Nucleus accumbens (tissue), 56 donors: ENCODE measurements around the gene ASH1L.
"Not testable (repeated sequence)": the region's sequence is repeated elsewhere in the genome, so short reads cannot be mapped to it uniquely, and the experiment has no call there.

Source experiments
- DNase-seq, 56 donors: peaks; one replicate each; lab custom pipeline; 2025; lab: John Stamatoyannopoulos, UW

ASH1L gene

DNA sequence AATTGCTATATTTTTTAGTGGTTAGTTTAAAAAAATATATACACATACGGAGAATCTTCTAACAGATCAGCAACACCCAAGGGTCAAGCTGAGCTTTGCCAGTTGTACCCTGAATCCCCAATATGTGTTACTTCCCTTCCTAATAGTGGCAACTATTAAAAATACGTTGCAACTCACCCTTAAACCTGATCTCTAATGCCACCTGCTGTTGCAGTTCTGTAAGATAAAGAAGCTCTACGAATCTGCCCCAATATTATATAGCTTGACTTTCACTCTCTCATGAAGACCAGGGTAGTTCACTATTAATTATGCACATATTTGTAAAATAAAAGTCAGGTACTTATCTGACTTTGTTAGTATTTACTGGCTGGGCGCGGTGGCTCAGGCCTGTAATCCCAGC, 58.4 kb downstream of the ASH1L start:
- DNase-seq: no peak

DNA sequence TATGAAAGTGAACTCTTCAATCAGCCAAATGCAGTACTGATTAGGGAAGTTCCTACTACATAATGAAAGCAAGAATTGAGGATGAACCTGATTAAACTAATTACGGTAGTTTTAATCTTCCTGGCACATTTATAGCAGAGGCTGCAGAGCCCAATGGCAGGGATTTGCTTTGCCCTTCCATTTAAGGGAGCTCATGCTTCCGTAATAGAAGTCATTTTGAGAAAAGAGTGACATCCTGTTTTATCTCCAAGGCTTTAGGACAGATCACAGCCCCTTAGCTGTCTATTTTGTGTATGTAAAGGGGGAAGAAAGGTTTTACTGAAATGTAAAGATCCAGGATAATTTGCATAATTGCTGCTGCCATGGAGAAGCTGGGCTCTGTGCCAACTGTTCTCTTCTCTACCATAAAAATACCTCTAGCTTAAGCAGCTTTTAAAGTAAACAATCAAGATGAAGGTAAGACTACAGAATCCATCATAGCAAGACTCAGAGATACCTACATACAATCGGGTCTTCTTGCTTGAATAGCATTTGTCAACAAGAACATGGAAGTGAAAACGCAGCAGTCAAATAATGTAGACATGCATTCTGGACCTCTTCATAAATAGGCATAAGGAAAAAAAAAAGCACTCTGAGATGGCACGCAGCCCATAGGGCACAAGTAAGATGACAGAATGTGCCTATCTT, 62.5 kb downstream of the ASH1L start:
- peak in 2 of 56 donors; percentile 5 to 11 for DNase-seq

DNA sequence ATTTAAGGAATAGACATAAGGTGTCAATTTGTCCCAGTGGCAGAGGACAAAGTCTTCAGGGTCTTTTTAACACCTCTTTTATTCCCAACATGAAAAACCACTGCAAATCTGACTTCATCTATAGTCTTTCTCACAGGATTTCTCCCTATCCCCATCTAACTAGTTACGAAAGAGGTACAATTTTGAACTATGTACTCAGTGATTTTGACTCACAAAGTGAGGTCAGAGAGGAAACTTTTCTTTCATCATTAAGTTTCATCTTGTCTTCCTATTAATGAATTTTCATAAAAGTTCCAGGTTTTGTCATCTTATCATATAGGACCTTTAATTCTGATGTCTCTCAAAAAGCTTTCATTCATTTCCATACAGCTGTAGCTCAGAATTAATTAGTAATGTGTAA, 63.3 kb downstream of the ASH1L start:
- no peak for DNase-seq

DNA sequence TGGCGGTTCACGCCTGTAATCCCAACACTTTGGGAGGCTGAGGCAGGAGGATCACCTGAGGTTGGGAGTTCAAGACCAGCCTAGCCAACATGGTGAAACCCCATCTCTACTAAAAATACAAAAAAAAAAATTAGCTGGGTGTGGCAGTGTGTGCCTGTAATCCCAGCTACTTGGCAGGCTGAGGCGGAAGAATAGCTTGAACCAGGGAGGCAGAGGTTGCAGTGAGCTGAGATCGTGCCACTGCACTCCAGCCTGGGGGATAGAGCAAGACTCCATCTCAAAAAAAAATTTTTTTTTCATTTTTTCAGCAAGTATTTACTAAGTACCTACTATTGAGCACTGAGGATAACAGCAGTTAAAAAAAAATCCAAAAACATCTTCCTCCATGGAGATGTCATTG, 69.0 kb downstream of the ASH1L start:
- DNase-seq: not testable (repeated sequence)

DNA sequence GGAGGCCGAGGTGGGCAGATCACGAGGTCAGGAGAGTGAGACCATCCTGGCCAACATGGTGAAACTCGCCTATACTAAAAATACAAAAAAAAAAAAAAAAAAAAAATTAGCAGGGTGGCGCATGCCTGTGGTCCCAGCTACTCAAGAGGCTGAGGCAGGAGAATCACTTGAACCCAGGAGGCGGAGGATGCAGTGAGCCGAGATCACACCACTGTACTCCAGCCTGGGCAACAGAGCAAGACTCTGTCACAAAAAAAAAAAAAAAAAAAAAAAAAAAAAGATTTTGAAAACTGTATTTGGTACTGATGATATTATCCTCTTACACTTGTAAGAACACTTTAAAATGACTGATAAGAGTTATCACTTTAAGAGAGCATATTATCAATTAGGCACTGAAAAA, 74.2 kb downstream of the ASH1L start:
- DNase-seq: not testable (repeated sequence)

DNA sequence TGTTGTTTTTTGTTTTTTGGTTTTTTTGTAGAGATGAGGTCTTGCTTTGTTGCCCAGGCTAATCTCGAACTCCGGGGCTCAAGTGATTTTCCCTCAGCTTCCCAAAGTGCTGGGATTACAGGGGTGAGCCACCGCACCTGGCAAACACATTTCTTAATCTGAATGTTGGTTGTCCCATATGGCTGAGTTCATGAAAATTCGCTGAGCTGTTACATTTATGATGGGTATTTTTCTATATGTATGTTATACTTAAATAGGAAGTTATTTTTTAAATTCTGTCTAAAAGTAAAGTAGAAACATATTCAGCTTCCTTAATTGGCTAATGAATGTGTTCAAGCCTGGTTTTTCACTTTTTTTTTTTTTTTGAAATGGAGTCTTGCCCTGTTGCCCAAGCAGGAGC, 75.1 kb downstream of the ASH1L start:
- DNase-seq: no peak

DNA sequence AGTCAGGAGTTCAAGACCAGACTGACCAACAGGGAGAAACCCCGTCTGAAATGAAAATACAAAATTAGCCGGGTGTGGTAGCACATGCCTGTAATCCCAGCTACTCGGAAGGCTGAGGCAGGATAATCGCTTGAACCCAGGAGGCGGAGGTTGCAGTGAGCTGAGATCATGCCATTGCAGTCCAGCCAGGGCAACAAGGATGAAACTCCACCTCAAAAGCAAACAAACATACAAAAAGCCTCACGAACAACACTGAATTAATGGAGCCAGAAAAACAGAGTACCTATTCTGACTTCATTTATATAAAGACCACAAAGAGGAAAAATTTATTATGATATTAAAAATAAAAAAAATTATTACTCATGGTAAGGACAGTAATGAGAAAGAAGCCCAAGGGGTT, 75.7 kb downstream of the ASH1L start:
- not testable (repeated sequence) for DNase-seq

DNA sequence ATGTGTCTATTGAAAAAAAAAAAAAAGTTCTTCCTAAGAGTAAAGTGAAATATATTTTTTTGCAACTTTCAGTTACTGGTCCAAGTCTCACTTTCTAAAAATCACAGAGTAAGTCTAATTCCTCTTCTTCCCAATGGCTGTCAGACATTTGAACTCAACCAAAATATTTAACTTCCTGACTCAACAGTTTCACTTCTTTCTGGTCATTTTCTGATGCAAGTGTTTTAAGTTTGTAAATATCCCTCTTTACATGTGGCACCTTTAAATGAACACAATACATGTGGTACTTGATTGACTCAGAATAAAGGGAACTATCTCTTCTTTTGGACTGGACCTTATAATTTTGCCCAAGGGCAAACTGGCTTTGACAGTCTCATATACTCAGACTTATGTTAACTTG, 76.7 kb downstream of the ASH1L start:
- no peak for DNase-seq

DNA sequence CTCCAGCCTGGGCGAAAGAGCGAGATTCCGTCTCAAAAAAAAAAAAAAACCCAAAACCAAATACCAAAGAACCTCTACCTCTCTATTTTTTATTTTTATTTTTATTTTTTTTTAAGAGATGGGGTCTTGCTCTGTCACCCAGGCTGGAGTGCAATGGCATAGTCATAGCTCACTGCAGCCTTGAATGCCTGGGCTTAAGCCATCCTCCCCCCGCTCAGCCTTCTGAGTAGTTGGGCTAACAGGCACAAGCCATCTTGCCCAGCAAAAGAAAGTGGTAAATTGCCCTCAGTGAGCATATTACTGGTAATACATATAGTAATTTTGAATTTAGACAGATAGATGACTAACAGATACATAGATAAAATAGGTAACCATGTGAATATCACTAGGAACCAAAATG, 77.4 kb downstream of the ASH1L start:
- DNase-seq: no peak

DNA sequence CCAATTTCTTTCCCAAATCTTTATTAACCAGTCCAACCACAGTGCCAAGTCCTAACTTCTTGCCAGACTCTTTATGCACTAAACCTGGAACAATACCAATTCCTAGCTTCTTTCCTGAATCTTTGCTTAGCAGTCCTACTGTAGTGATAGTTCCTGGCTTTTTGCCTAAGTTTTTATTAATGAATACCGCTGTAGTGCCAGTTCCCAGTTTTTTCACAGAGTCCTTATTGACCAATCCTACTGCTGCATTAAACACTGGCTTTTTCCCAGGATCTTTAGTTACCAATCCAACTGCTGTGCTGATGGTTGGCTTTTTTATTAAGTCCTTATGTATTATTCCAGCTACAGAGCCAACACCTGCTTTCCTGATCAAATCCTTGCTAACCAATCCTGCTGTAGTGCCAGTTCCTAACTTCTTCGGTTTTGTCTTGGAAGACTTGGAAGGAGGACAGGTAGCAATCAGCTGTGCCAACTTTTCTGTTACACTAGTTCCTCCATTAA, 80.8 kb downstream of the ASH1L start:
- DNase-seq: no peak

DNA sequence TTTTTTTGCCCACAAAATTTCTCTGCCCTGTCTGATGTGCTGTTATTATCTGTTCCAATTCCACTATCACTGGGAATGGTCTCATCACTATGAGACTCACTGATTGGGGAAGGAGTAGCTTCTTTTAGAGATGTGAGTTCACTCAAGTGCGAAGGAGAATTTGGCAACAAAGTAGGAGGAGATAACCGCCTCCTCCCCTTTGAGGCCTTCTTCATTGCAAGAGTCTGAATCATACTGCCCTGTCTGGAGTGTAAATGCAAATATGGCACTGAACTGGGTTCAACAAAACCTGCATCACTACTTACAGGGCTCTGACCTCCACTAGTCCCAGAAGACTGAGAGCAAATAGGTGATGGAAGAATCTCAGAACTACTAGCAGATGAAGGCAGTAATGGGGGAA, 83.4 kb downstream of the ASH1L start:
- no peak for DNase-seq

DNA sequence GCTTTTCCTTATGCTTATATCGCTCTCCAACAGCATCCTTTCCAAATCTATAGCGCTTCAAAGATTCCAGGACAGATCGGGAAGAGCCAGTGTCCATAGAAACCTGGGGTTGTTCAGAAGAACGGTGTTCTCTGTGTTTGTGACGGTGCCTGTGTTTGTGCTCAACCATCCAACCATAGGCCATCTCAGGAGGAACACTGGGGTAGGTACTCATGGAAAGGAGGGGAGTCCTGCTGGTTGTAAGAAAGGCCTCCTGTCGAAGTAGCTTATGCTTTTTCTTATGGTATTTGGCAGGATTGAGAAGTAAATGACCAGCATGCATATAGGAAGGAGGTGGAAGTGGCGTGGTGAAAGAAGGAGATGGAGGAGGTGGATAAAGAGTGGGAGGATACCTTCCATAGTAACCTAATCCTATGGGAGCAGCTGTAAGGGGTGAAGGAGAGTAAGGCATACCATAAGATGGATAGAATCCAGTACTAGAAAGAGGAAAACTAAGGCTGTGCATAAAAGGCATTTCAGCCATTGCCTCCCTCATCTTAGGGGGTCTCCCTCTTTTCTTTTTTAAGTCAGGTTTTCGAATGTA, 84.2 kb downstream of the ASH1L start:
- DNase-seq: no peak

DNA sequence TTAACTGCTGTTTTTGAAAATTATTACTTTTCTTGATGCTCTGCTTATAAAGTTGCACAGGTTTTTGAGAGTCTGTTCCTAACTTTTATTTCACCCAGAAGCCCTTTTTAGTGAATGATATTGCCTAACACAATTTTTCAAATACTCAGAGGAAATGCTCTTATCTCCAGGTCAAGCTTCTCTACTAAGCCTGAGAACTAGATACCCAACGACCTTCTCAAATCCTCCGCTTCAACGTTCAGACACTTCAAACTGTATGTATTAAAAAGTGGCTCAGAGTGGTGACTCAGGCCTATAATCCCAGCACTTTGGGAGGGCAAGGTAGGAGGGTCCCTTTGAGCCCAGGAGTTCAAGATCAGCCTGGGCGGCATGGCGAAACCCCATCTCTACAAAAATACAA, 88.5 kb downstream of the ASH1L start:
- no peak for DNase-seq

DNA sequence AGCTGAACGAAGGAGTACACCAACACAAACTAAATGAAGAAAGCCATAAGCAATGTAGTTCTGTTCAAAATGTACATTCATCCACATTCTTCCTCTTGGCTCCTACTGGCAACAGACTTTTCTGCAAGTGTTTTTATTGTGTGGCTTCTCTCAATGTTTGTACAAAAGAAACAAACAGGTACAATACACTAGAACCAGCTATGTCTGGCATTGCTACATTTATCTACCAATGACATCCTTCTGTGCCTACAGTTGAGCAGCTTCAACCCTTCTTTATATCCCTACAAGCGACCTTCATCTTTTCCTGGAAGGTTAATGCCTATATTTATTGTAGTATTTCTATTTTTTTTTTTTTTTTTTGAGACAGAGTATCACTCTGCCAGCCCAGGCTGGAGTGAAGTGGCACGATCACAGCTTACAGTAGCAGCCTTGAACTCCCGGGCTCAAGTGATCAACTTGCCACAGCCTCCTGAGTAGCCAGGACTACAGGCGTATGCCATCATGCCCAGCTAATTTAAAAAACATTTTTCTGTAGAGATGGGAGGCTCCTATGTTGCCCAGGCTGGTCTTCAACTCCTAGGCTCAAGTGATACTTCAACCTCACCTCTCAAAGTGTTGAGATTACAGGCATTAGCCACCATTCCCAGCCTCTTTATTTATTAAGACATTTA, 89.3 kb downstream of the ASH1L start:
- no peak for DNase-seq

DNA sequence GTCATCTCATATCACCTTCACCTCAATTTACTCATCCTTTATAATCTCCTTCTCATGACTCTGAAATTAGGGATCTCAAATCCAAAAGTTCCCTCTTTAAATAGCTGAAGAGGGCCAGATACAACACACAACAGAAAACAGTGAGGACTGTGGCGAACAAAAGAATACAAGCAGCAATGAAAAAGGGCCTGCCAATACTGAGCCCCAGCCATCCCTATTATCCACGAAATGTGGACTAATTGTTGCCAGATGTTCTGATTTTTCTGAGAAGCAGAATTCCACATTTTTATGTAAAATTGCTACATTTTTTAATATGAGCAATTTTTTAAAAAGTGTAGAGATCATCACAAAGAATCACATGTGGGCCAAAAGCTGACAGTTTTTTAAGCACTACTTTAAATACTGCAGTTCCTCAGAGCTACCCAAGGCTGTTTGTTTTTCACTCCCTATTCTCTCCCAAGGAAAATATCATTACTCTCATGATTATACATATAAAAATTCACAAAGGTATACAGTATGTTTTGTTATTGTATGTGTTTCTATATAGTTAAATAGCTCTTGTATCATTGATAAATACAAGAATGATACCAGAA, 90.0 kb downstream of the ASH1L start:
- DNase-seq: peak in 2 of 56 donors; percentile 6 to 7

DNA sequence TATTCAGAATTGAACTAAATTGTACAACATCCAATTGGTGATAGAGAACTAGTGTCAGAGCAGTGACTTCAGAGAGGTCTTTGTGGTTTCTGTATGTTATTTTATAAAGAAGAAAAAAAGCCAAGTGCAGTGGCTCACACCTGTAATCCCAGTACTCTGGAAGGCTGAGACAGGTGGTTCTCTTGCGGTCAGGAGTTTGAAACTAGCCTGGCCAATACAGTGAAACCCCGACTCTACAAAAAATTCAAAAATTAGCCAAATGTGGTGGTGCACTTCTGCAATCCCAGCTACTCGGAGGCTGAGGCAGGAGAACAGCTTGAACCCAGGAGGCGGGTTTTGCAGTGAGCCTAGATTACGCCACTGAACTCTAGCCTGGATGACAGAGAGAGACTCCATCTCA, 90.7 kb downstream of the ASH1L start:
- DNase-seq: no peak

DNA sequence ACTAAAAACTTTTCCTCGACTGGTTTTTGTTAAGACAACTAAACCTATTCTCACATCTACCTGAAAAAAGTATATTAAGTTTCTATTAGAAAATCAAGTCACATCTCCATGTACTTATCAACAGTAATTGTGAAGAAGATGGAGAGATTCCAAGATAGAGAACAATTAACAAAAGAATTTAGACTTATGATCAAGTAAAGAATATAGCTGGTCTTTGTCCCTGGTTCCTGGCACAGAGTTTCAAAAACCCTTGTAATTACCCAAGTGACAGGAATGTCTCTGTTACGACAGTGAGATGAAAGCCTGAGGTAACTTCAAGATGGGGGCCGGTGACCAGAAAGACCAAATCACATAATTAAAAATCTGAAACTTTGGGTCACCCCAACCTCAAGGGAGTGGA, 91.6 kb downstream of the ASH1L start:
- no peak for DNase-seq

DNA sequence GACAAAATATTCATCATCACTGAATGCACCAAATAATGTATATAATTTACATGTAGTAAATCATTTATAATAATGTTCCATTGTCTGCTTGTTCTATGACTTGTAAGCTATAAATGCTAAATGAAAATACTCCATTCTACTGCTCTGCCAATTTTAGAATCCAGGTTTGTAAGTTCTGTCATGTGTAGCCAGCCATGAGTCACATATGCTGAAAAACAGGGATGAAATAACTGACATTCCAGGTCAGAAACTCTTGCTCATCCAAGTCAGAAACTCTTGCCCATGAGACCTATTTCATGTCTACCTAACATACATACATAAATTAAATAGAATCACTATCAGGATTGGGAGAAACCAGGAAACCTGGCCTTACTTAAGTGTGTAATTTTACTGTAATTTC, 95.6 kb downstream of the ASH1L start:
- no peak for DNase-seq

DNA sequence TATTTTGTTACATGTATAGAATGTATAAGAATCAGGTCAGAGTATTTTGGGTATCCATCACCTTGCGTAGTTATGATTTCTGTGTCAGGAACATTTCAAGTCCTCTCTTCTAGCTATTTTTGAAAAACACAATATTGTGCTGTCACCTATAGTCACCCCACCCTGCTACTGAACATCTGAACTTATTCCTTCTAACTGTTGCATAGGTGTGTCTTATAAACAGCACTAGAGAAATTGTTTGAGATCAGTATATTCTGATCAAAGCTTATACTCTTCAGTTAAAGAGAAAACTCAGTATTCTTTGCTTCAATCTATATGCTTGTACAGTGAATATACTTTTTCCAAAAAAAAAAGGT, 96.0 kb downstream of the ASH1L start:
- DNase-seq: no peak

DNA sequence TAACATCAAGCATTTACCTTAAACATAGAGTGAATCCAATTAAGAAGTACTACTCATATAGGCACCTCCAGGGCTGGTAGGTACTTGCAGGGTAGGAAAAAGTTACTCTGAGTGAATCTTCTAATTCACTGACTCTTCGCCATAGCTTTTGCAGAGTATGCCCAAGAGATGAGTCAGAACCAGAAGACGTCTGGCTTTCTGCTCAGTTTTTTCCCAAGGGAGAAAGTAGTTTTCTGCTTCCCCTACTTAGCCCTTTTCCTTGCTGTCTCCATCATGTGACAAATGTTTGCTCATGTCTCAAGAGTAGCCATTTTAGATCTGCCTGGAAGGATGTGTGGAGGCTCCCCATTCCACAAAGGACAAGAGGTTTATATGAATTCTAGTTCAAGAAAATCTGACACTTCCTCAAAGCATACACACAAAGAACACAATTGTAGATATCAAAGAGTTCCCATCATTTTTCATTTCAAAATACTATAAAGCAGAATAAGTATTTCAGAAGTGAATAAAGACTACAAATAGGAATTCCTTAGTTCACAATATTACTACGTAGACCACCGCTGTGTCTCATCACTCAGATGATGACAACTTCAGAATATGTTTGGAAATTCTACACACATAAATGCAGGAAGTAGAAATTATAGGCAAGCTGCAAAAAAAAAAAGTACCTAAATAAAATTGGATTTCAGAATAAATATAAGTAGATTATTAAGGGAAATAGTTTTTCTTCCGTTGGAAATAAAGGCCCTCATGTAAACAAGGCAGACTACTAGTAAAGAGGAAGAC, 98.5 kb downstream of the ASH1L start:
- DNase-seq: no peak

DNA sequence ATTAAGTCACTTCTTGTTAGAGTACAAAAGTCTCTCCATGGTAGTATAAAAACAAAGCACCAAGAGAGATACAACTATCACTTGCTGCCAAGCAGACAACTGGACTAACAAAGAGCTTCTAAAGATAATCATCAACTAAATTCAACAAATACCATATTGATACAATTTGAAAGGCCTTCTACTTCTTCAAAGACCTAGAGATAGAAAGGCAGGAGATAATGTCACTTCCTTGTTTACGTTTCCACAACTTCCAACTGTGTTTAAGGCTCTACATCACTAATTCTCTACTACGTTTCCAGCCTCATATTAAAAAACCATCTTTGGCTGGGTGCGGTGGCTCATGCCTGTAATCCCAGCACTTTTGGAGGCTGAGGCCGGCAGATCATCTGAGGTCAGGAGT, 104.5 kb downstream of the ASH1L start:
- no peak for DNase-seq
